PFSK-1 (cell line): ENCODE results near the gene DEGS1.

Experiments
- FOXP2 ChIP-seq: optimal IDR thresholded peaks from 2 replicates; pipeline ENCODE3; 2011; ENCODE audit warnings: borderline replicate concordance, control low read depth, inconsistent platforms; ENCODE audit not compliant: insufficient read depth; ENCODE audit errors: extremely low read length, extremely low read depth
- POLR2AphosphoS5 ChIP-seq: IDR thresholded peaks from 2 replicates; pipeline ENCODE4 v1.6.1; 2012; ENCODE audit warnings: low read depth, mild to moderate bottlenecking, control low read depth, low read length, moderate library complexity
- SIN3A ChIP-seq: IDR thresholded peaks from 2 replicates; pipeline ENCODE4 v1.6.1; 2012; ENCODE audit warnings: mild to moderate bottlenecking, low read length, moderate library complexity, borderline replicate concordance; ENCODE audit not compliant: insufficient read depth
- TAF1 ChIP-seq: IDR thresholded peaks from 2 replicates; pipeline ENCODE4 v1.6.1; 2012; ENCODE audit warnings: low read length, control low read depth, borderline replicate concordance; ENCODE audit not compliant: insufficient read depth
- TF ChIP-seq, protein P1 (sequence below), 2 experiments: IDR thresholded peaks; 2 replicates each; pipeline versions ENCODE4 v1.6.1 to v1.8.0; 2011 to 2012; ENCODE audit warnings: low read depth in 2 of 2, low read length in 2 of 2, control low read depth in 1 of 2, inconsistent platforms in 1 of 2, mild to moderate bottlenecking in 1 of 2, moderate library complexity in 1 of 2; ENCODE audit not compliant: insufficient read depth in 1 of 2

DNA sequence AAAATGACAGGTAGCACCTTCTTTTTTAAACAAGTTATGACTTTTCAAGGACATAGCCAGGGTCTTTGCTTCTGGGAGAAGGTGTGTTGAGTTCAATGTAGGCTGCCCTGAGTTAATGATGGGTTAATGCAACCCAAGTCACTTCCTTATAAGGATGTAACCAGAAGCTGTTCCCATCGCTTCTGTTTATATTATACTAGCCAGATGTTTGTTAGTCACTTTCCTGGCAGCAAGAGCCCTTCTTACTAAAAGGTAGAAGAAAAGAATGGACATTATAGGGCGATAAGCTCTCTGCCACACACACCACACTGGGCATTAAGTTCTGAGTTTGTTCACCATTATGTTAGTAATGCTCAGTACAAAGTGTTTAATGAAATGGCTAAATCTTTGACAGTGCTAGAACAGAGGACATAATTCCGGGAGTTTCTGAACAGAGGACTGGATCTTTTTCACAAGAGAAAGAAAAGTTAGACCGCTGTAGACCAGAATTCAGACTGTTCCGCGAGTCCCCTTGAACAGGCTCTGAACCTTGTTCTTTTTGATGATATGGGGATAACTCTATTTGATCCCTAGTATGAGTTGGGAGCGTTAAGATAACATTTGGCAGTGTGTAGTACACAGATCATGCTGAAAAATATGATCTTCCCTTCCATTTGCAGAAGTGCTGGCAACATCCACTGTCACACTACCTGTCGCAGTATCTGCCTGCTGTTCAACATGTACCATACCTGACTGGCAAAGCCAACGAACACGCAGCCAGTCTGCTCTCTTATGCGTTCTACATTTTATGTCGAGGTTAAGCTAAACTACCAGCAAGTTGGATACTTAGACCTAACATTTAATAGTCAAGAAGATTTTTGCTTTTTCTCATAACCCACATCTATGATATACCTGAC is 41.0 kb downstream of the DEGS1 start:
- TF ChIP-seq FOXP2 (no peak), POLR2AphosphoS5 (no peak), TAF1 (no peak), SIN3A (no peak)
- TF ChIP-seq, protein P1, sequence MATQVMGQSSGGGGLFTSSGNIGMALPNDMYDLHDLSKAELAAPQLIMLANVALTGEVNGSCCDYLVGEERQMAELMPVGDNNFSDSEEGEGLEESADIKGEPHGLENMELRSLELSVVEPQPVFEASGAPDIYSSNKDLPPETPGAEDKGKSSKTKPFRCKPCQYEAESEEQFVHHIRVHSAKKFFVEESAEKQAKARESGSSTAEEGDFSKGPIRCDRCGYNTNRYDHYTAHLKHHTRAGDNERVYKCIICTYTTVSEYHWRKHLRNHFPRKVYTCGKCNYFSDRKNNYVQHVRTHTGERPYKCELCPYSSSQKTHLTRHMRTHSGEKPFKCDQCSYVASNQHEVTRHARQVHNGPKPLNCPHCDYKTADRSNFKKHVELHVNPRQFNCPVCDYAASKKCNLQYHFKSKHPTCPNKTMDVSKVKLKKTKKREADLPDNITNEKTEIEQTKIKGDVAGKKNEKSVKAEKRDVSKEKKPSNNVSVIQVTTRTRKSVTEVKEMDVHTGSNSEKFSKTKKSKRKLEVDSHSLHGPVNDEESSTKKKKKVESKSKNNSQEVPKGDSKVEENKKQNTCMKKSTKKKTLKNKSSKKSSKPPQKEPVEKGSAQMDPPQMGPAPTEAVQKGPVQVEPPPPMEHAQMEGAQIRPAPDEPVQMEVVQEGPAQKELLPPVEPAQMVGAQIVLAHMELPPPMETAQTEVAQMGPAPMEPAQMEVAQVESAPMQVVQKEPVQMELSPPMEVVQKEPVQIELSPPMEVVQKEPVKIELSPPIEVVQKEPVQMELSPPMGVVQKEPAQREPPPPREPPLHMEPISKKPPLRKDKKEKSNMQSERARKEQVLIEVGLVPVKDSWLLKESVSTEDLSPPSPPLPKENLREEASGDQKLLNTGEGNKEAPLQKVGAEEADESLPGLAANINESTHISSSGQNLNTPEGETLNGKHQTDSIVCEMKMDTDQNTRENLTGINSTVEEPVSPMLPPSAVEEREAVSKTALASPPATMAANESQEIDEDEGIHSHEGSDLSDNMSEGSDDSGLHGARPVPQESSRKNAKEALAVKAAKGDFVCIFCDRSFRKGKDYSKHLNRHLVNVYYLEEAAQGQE (IDR thresholded peaks at IDR 0.05; ENCODE audit: insufficient read depth in 1 of 2, low read depth in 2 of 2, low read length in 2 of 2): no peak
